Measurements from ENCODE around the gene ABI2. TPM values are rescaled to one million over a fixed set of nuclear protein-coding genes. Genes with fewer than 3 reads are reported as not detected.

ABI2 gene
- total and polyA plus RNA-seq, 9 donors = 25.0 to 91.6 (median 66.2) TPM

DNA sequence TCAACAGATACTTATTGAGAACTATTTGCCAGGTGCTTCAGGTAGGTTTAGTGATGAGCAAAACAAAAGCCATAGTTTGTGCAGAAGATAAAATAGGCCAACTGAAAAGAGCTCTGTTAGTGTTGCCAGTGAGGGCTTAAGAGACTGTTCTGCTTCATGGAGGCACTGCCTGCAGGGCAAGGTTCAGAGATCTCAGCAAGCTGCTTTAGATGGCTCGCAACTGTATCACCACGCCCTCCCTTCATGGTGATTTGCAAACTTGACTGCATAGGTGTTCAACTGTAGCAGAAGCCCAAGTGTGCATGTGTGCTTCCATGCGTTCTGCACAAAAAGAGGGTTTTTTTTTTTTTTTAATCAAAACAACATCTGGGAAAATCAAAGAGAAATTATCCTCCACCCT lies 122.4 kb downstream of the ABI2 start:
- H3K27ac ChIP-seq = no peak overlapping the region
- H3K4me3 ChIP-seq = no peak overlapping the region
- no peak for DNase-seq
- H3K27me3 ChIP-seq = no peaks in the 10 kb centered on the region
- no peaks in the 10 kb centered on the region for H3K9me3 ChIP-seq
- no peaks in the 10 kb centered on the region for H3K36me3 ChIP-seq
- H3K4me1 ChIP-seq (ENCODE audit: insufficient read depth) = no peaks in the 10 kb centered on the region
- 83 to 91% (median 84%) methylated on average over 3 of the region's 3 CpGs for WGBS, 3 donors
- intact Hi-C loops (cut with DNase I) = loop anchor here in 2 of 4 donors (5.0 to 10.0 kb wide), 2 partner anchors 213 to 876 kb away; partner anchors contain the start of gene CYP20A1 (in 1 of the 2)
- TF ChIP-seq POLR2A (IDR thresholded peaks at IDR 0.05) = no peak
- TF ChIP-seq CTCF (IDR thresholded peaks at IDR 0.05) = no peak
- TF ChIP-seq EP300 (IDR thresholded peaks at IDR 0.05) = no peak

- Histone ChIP-seq H3K9me3 (no peaks in the 10 kb centered on the region), H3K27me3 (no peaks in the 10 kb centered on the region), H3K4me1 (ENCODE audit: insufficient read depth) (no peaks in the 10 kb centered on the region), H3K4me3 (no peak overlapping the region), H3K27ac (no peak overlapping the region), H3K36me3 (no peaks in the 10 kb centered on the region)
- intact Hi-C loops (cut with DNase I) = loop anchor here in 2 of 4 donors (5.0 to 10.0 kb wide), 2 partner anchors 214 to 876 kb away; partner anchors contain the start of gene CYP20A1 (in 1 of the 2)
- whole genome bisulfite sequencing, 3 donors = 51 to 65% (median 64%) methylated on average over 2 of the region's 2 CpGs
- no peak for TF ChIP-seq POLR2A (IDR thresholded peaks at IDR 0.05)
- TF ChIP-seq EP300 (IDR thresholded peaks at IDR 0.05) = no peak
- TF ChIP-seq CTCF (IDR thresholded peaks at IDR 0.05) = no peak
- DNase-seq = no peak
These were observed 122.8 kb downstream of the ABI2 start for GRCh38 chr2:203451011-203451410.

DNA sequence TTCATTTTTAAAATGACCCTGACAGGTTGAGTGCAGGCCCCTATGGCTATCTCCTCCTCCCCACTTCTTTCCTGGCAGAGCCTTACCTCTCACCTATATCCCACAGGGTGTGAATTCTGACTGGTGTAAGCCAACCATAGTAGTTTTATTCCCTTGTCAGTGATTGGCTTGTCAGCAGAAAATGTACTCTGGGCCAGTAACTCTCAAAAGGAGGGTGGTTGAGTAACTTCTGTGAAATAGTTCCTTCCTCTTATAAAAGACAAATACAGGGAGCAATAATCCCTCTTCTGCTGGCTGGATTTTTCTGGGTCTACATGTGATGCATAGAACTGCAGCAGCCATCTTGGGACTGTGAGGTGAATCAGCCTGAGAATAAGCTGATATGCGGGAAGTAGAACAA lies 123.5 kb downstream of the ABI2 start:
- H3K27ac ChIP-seq = no peak overlapping the region
- DNase-seq = no peak
- no peaks in the 10 kb centered on the region for H3K4me1 ChIP-seq (ENCODE audit: insufficient read depth)
- no peak overlapping the region for H3K4me3 ChIP-seq
- no peak for TF ChIP-seq POLR2A (IDR thresholded peaks at IDR 0.05)
- no peak for TF ChIP-seq EP300 (IDR thresholded peaks at IDR 0.05)
- no peak for TF ChIP-seq CTCF (IDR thresholded peaks at IDR 0.05)
- H3K36me3 ChIP-seq = no peaks in the 10 kb centered on the region
- H3K27me3 ChIP-seq = no peaks in the 10 kb centered on the region
- intact Hi-C loops (cut with DNase I) = loop anchor here in 2 of 4 donors (5.0 to 10.0 kb wide), 2 partner anchors 214 to 877 kb away; partner anchors contain the start of gene CYP20A1 (in 1 of the 2)
- 97 to 100% (median 100%) methylated on average over 1 of the region's 1 CpG for WGBS, 3 donors
- no peaks in the 10 kb centered on the region for H3K9me3 ChIP-seq

GRCh38 chr2:203453858-203454451 lies 125.8 kb downstream of the ABI2 start:
- Histone ChIP-seq H3K4me3 (no peak overlapping the region), H3K36me3 (no peaks in the 10 kb centered on the region), H3K9me3 (no peaks in the 10 kb centered on the region), H3K4me1 (ENCODE audit: insufficient read depth) (no peaks in the 10 kb centered on the region), H3K27me3 (no peaks in the 10 kb centered on the region), H3K27ac (no peak overlapping the region)
- 3 to 4% (median 3%) methylated on average over 1 of the region's 1 CpG for WGBS, 3 donors
- peak; percentile 56 to 73 (median 57) for TF ChIP-seq CTCF (IDR thresholded peaks at IDR 0.05)
- TF ChIP-seq EP300 (IDR thresholded peaks at IDR 0.05) = no peak
- TF ChIP-seq POLR2A (IDR thresholded peaks at IDR 0.05) = no peak
- DNase-seq = peak in 1 of 5 donors; percentile 30
- intact Hi-C loops (cut with DNase I) = loop anchor here in 2 of 4 donors (5.0 to 10.0 kb wide), 2 partner anchors 217 to 879 kb away; partner anchors contain the start of gene CYP20A1 (in 1 of the 2)

All from ovary (tissue), 9 donors.